IMR-90 (cell line): ENCODE data around the gene TXNDC8. TPM values are rescaled to one million over a fixed set of nuclear protein-coding genes. Genes with fewer than 3 reads are reported as not detected.

Experiments
- ATAC-seq: fragments of 200-7000 bp; cut with Tn5 transposase; 2 replicates; pipeline ENCODE4 v1.9.1; 2020; ENCODE audit warnings: low read depth, mild to moderate bottlenecking, moderate library complexity
- BruUV-seq: library from RNA; stranded (reverse); fragments of 400-500 nt; replicated peaks from 2 replicates; lab custom pipeline; 2021; lab: Mats Ljungman, UMichigan
- CTCF ChIA-PET: fragments of 300-600 bp; formaldehyde crosslinking; extraction: SDS; loops from one replicate; lab custom pipeline; 2021; ENCODE audit warnings: antibody characterized with exemption; lab: Yijun Ruan, JAX
- POLR2A ChIA-PET: fragments of 300-600 bp; sonication (Branson Sonifier 250); formaldehyde crosslinking; loops from one replicate; lab custom pipeline; 2022; ENCODE audit warnings: antibody characterized with exemption; ENCODE audit not compliant: unreplicated experiment; lab: Charles Lee
- DNase-seq: peaks from one replicate; pipeline ENCODE4 v3.0.0; 2013
- H2AFZ ChIP-seq: replicated peaks from 2 replicates; pipeline ENCODE3; 2013; ENCODE audit warnings: low read length, mild to moderate bottlenecking; ENCODE audit not compliant: poor library complexity
- H2AK5ac ChIP-seq: 2 replicates; pipeline ENCODE4 v1.6.1; 2013; ENCODE audit warnings: low read depth, low read length, inconsistent platforms
- H2AK9ac ChIP-seq: replicated peaks from 2 replicates; pipeline ENCODE3; 2013; ENCODE audit warnings: mild to moderate bottlenecking, low read depth, low read length, moderate library complexity; ENCODE audit not compliant: poor library complexity
- H2BK120ac ChIP-seq: 2 replicates; pipeline ENCODE4 v1.6.1; 2013; ENCODE audit warnings: low read depth, low read length, inconsistent platforms
- H2BK15ac ChIP-seq: 3 replicates; pipeline ENCODE4 v1.6.1; 2013; ENCODE audit warnings: low read depth, low read length, inconsistent platforms
- H2BK20ac ChIP-seq: 2 replicates; pipeline ENCODE4 v1.6.1; 2013; ENCODE audit warnings: low read depth, mild to moderate bottlenecking, inconsistent platforms, low read length, moderate library complexity
- H2BK5ac ChIP-seq: 2 replicates; pipeline ENCODE4 v1.6.1; 2013; ENCODE audit warnings: mild to moderate bottlenecking, low read depth, low read length, inconsistent platforms; ENCODE audit not compliant: poor library complexity, severe bottlenecking
- H3K14ac ChIP-seq: replicated peaks from 2 replicates; pipeline ENCODE4 v1.6.1; 2013; ENCODE audit warnings: low read depth, low read length, inconsistent platforms
- H3K18ac ChIP-seq: 2 replicates; pipeline ENCODE4 v1.6.1; 2013; ENCODE audit warnings: low read depth, low read length, control low read depth
- H3K23ac ChIP-seq: 2 replicates; pipeline ENCODE4 v1.6.1; 2013; ENCODE audit warnings: low read depth, low read length, inconsistent platforms
- H3K27ac ChIP-seq: 2 replicates; pipeline ENCODE4 v1.5.1; 2013; ENCODE audit warnings: mild to moderate bottlenecking, control low read depth, low read length; ENCODE audit not compliant: insufficient read depth
- H3K27me3 ChIP-seq: 2 replicates; pipeline ENCODE4 v1.6.1; 2013; ENCODE audit warnings: low read length; ENCODE audit not compliant: control insufficient read depth, insufficient read depth
- H3K36me3 ChIP-seq: 2 replicates; pipeline ENCODE4 v1.6.1; 2013; ENCODE audit warnings: low read length, mixed read lengths; ENCODE audit not compliant: control insufficient read depth, insufficient read depth
- H3K4ac ChIP-seq: 2 replicates; pipeline ENCODE4 v1.6.1; 2013; ENCODE audit warnings: low read depth, low read length, inconsistent platforms
- H3K4me1 ChIP-seq: 2 replicates; pipeline ENCODE4 v1.6.1; 2013; ENCODE audit warnings: low read length, mixed read lengths; ENCODE audit not compliant: control insufficient read depth, insufficient read depth
- H3K4me2 ChIP-seq: 2 replicates; pipeline ENCODE4 v1.6.1; 2013; ENCODE audit warnings: low read depth, mild to moderate bottlenecking, control low read depth, low read length, moderate library complexity
- H3K4me3 ChIP-seq: 2 replicates; pipeline ENCODE4 v1.5.1; 2013; ENCODE audit warnings: low read depth, mild to moderate bottlenecking, control low read depth, low read length, moderate library complexity; ENCODE audit not compliant: insufficient read depth
- H3K56ac ChIP-seq: 2 replicates; pipeline ENCODE4 v1.6.1; 2013; ENCODE audit warnings: low read length, inconsistent platforms; ENCODE audit not compliant: insufficient read depth; ENCODE audit errors: extremely low read depth
- H3K79me1 ChIP-seq, 2 experiments: 2 replicates each; pipeline ENCODE4 v1.6.1; 2013; ENCODE audit warnings: low read length in 2 of 2, inconsistent platforms in 1 of 2, low read depth in 1 of 2
- H3K9ac ChIP-seq: 2 replicates; pipeline ENCODE4 v1.6.1; 2013; ENCODE audit warnings: low read depth, low read length, control low read depth
- H3K9me1 ChIP-seq: 2 replicates; pipeline ENCODE4 v1.6.1; 2013; ENCODE audit warnings: low read length, inconsistent platforms; ENCODE audit not compliant: insufficient read depth
- H3K9me3 ChIP-seq: 2 replicates; pipeline ENCODE4 v1.6.1; 2013; ENCODE audit warnings: low read length; ENCODE audit not compliant: control insufficient read depth, insufficient read depth
- H4K20me1 ChIP-seq: 2 replicates; pipeline ENCODE4 v1.6.1; 2013; ENCODE audit warnings: low read length, inconsistent platforms; ENCODE audit not compliant: insufficient read depth
- H4K5ac ChIP-seq: 2 replicates; pipeline ENCODE4 v1.6.1; 2013; ENCODE audit warnings: mild to moderate bottlenecking, low read depth, low read length, control low read depth
- H4K8ac ChIP-seq, 2 experiments: 2 replicates each; pipeline ENCODE4 v1.6.1; 2013; ENCODE audit warnings: low read depth in 2 of 2, low read length in 2 of 2, control low read depth in 1 of 2, inconsistent platforms in 1 of 2
- H4K91ac ChIP-seq: 2 replicates; pipeline ENCODE4 v1.6.1; 2013; ENCODE audit warnings: low read depth, low read length, inconsistent platforms; ENCODE audit not compliant: insufficient read depth
- BHLHE40 ChIP-seq: fragments of 150-350 bp; IDR thresholded peaks from 2 replicates; pipeline ENCODE4 v1.6.1; 2016; ENCODE audit warnings: mild to moderate bottlenecking, low read depth, low read length
- CEBPB ChIP-seq: IDR thresholded peaks from 2 replicates; pipeline ENCODE4 v1.6.1; 2012; ENCODE audit warnings: low read depth, low read length, improper control_type of control experiment
- CHD1 ChIP-seq: IDR thresholded peaks from 2 replicates; pipeline ENCODE4 v1.6.1; 2012; ENCODE audit warnings: low read depth, low read length, improper control_type of control experiment
- FOS ChIP-seq: fragments of 150-350 bp; IDR thresholded peaks from 2 replicates; pipeline ENCODE4 v1.6.1; 2016; ENCODE audit warnings: low read depth, low read length
- MAFK ChIP-seq: IDR thresholded peaks from 2 replicates; pipeline ENCODE4 v1.6.1; 2012; ENCODE audit warnings: low read depth, low read length, improper control_type of control experiment
- MXI1 ChIP-seq: IDR thresholded peaks from 2 replicates; pipeline ENCODE4 v1.6.1; 2012; ENCODE audit warnings: low read depth, mild to moderate bottlenecking, low read length, moderate library complexity, borderline replicate concordance
- NFE2L2 ChIP-seq: fragments of 150-350 bp; IDR thresholded peaks from 2 replicates; pipeline ENCODE4 v1.6.1; 2016; ENCODE audit warnings: low read depth, mild to moderate bottlenecking, low read length
- POLR2A ChIP-seq: IDR thresholded peaks from 2 replicates; pipeline ENCODE4 v1.6.1; 2012; ENCODE audit warnings: mild to moderate bottlenecking, low read depth, low read length
- RAD21 ChIP-seq: IDR thresholded peaks from 2 replicates; pipeline ENCODE4 v1.6.1; 2012; ENCODE audit warnings: low read length, improper control_type of control experiment
- RCOR1 ChIP-seq: IDR thresholded peaks from 2 replicates; pipeline ENCODE4 v1.6.1; 2012; ENCODE audit warnings: mild to moderate bottlenecking, low read length, improper control_type of control experiment; ENCODE audit not compliant: insufficient replicate concordance
- RFX5 ChIP-seq: IDR thresholded peaks from 2 replicates; pipeline ENCODE4 v1.8.0; 2012; ENCODE audit warnings: low read depth, mild to moderate bottlenecking, low read length, moderate library complexity
- SMC3 ChIP-seq: fragments of 150-350 bp; IDR thresholded peaks from 2 replicates; pipeline ENCODE4 v1.6.1; 2016; ENCODE audit warnings: low read depth, mild to moderate bottlenecking, antibody characterized with exemption, low read length, moderate library complexity
- WGBS, 2 experiments: methylation state at CpG; one replicate each; pipeline versions ENCODE4 v1.1.5 to v1.1.7; 2013; ENCODE audit warnings: missing lambda C conversion rate in 2 of 2; ENCODE audit not compliant: insufficient read length in 1 of 2; ENCODE audit errors: extremely low coverage in 2 of 2; 5-methylcytosine and 5-hydroxymethylcytosine counted together
- dilution Hi-C: fragments of 300-500 bp; cut with HindIII; formaldehyde crosslinking; loops from one replicate; pipeline ENCODE4 v1.14.3; 2018; ENCODE audit warnings: low sequenced_read_pairs; ENCODE audit not compliant: unreplicated experiment
- in situ Hi-C: fragments of 300-500 bp; cut with MboI; formaldehyde crosslinking; loops from 3 replicates; pipeline ENCODE4 v1.14.3; 2019; ENCODE audit warnings: low sequenced_read_pairs, inconsistent platforms, mixed read lengths
- intact Hi-C: fragments of 100-400 bp; cut with micrococcal nuclease; formaldehyde crosslinking; loops from 2 replicates; pipeline ENCODE4 v1.10.0; 2022
- polyA plus RNA-seq, 3 experiments: library from polyadenylated mRNA; depleted of rRNA; stranded (reverse); fragments of >200 nt; gene quantifications; 2 replicates each; pipeline ENCODE4 v1.2.3, GENCODE V29; 2012; ENCODE audit warnings: low replicate concordance in 1 of 3
- total RNA-seq: library from RNA; depleted of rRNA; stranded (reverse); fragments of >200 nt; gene quantifications from 2 replicates; pipeline ENCODE4 v1.2.3, GENCODE V29; 2012
- TF ChIP-seq, protein P1 (sequence below): fragments of 150-350 bp; IDR thresholded peaks from 2 replicates; pipeline ENCODE4 v1.6.1; 2016; ENCODE audit warnings: low read depth, mild to moderate bottlenecking, low read length, moderate library complexity, borderline replicate concordance
- TF ChIP-seq, protein P2 (sequence below): fragments of 150-350 bp; IDR thresholded peaks from 2 replicates; pipeline ENCODE4 v1.6.1; 2017; ENCODE audit warnings: mild to moderate bottlenecking, antibody characterized with exemption, low read length, low read depth
- TF ChIP-seq, protein P3 (sequence below): conservative IDR thresholded peaks from 2 replicates; pipeline ENCODE4 v1.5.1; 2012; ENCODE audit warnings: mild to moderate bottlenecking, low read depth, low read length, improper control_type of control experiment

The TXNDC8 gene
- total and polyA plus RNA-seq, 2 of the 4 experiments (the other 2 are of a cell fraction) = not detected

DNA sequence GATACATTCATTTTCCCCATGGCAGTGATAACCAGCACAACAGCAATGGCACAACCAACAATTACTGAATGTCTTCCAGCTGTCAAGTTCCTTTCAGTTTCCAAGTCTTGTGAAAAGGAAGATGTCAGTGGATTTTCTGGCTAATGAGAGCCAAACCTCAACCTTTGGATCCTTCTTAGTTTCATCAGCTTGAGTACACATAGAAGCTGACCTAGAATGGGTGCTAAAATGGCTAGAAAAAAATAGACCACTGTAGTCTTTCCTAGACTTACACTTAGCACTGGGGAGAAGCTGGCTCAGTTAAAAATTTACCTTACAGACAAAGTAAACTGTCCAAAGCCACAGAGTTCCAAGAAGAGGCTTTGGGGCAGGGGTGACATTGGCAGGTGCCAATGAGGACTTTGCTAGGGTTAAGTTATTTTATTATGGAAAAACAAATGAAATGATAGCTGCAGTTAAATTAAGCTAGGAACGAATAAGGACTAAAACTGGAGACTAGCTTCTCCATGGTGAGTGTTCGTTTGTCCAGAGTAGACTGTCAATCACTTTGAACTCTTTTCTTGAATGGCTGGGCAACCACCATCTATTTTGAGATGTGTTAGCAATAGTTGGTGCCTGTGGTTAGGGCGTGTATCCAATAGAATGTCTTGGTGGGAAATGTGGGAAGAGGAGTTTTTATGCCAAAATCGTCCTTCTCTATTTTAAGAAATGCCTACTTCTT, 55.5 kb downstream of the TXNDC8 start:
- no peak overlapping the region for H3K14ac ChIP-seq
- no peak overlapping the region for H3K18ac ChIP-seq
- H3K23ac ChIP-seq = no peak overlapping the region
- H2AFZ ChIP-seq = no peak overlapping the region
- H3K27me3 ChIP-seq = peaks cover 4% of the 10 kb centered on the region; the same call in 1 of the 2 replicates
- H2AK5ac ChIP-seq = no peak overlapping the region
- no peak overlapping the region for H2BK120ac ChIP-seq
- in situ Hi-C loops = loop anchor here (25.0 kb wide), 1 partner anchor 330 kb away; no protein-coding TSS in a partner anchor
- peaks cover 2% of the 10 kb centered on the region; the same call in 1 of the 2 replicates for H3K4me1 ChIP-seq
- intact Hi-C loops = no loop called here
- no peak overlapping the region for H2AK9ac ChIP-seq
- no peak for ATAC-seq
- H2BK15ac ChIP-seq = no peak overlapping the region
- H4K5ac ChIP-seq = no peak overlapping the region
- H3K4me3 ChIP-seq = no peak overlapping the region
- H3K4ac ChIP-seq = no peak overlapping the region
- H3K27ac ChIP-seq = no peak overlapping the region
- no peak overlapping the region for H3K56ac ChIP-seq
- H2BK5ac ChIP-seq = no peak overlapping the region
- no peaks in the 10 kb centered on the region for H3K79me1 ChIP-seq
- H4K20me1 ChIP-seq = no peaks in the 10 kb centered on the region
- no peak overlapping the region for H4K91ac ChIP-seq
- no peak for DNase-seq
- no peaks in the 10 kb centered on the region for H3K9me3 ChIP-seq
- H3K9ac ChIP-seq = no peak overlapping the region
- dilution Hi-C loops = no loop called here
- BruUV-seq = no TSS peak
- no peaks in the 10 kb centered on the region for H3K9me1 ChIP-seq
- no peak overlapping the region; the same call in 1 of the 2 replicates for H3K4me2 ChIP-seq
- POLR2A ChIA-PET = no interaction called here
- CTCF ChIA-PET = no interaction called here
- H3K36me3 ChIP-seq = no peaks in the 10 kb centered on the region
- H2BK20ac ChIP-seq = no peak overlapping the region
- no peak overlapping the region for H4K8ac ChIP-seq
- 67% methylated on average over 2 of the region's 4 CpGs; no CpG with 5 or more reads in 1 of the 2 experiments for WGBS, 2 experiments
- TF ChIP-seq RCOR1 = no peak
- TF ChIP-seq CEBPB = no peak
- TF ChIP-seq BHLHE40 = no peak
- no peak for TF ChIP-seq RFX5
- TF ChIP-seq, protein P1, sequence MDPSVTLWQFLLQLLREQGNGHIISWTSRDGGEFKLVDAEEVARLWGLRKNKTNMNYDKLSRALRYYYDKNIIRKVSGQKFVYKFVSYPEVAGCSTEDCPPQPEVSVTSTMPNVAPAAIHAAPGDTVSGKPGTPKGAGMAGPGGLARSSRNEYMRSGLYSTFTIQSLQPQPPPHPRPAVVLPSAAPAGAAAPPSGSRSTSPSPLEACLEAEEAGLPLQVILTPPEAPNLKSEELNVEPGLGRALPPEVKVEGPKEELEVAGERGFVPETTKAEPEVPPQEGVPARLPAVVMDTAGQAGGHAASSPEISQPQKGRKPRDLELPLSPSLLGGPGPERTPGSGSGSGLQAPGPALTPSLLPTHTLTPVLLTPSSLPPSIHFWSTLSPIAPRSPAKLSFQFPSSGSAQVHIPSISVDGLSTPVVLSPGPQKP = no peak
- no peak for TF ChIP-seq CHD1
- no peak for TF ChIP-seq MAFK
- TF ChIP-seq, protein P2, sequence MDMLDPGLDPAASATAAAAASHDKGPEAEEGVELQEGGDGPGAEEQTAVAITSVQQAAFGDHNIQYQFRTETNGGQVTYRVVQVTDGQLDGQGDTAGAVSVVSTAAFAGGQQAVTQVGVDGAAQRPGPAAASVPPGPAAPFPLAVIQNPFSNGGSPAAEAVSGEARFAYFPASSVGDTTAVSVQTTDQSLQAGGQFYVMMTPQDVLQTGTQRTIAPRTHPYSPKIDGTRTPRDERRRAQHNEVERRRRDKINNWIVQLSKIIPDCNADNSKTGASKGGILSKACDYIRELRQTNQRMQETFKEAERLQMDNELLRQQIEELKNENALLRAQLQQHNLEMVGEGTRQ = no peak
- no peak for TF ChIP-seq NFE2L2
- no peak for TF ChIP-seq MXI1
- TF ChIP-seq FOS = no peak
- TF ChIP-seq POLR2A = no peak
- TF ChIP-seq, protein P3, sequence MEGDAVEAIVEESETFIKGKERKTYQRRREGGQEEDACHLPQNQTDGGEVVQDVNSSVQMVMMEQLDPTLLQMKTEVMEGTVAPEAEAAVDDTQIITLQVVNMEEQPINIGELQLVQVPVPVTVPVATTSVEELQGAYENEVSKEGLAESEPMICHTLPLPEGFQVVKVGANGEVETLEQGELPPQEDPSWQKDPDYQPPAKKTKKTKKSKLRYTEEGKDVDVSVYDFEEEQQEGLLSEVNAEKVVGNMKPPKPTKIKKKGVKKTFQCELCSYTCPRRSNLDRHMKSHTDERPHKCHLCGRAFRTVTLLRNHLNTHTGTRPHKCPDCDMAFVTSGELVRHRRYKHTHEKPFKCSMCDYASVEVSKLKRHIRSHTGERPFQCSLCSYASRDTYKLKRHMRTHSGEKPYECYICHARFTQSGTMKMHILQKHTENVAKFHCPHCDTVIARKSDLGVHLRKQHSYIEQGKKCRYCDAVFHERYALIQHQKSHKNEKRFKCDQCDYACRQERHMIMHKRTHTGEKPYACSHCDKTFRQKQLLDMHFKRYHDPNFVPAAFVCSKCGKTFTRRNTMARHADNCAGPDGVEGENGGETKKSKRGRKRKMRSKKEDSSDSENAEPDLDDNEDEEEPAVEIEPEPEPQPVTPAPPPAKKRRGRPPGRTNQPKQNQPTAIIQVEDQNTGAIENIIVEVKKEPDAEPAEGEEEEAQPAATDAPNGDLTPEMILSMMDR = no peak
- no peak for TF ChIP-seq RAD21
- TF ChIP-seq SMC3 = no peak
